Esophagus muscularis mucosa (tissue), 4 donors: ENCODE data around the gene CSAD. TPM values are rescaled to one million over a fixed set of nuclear protein-coding genes. Genes with fewer than 3 reads are reported as not detected.
"Not testable (repeated sequence)": the region's sequence is repeated elsewhere in the genome, so short reads cannot be mapped to it uniquely, and the experiment has no call there.

ENCODE experiments used
- DNase-seq: peaks from one replicate; pipeline ENCODE4 v3.0.0-alpha.2; 2017; ENCODE audit errors: extremely low spot score
- H3K27ac ChIP-seq, 4 donors: fragments of 200-600 bp; sonication (generic); replicated peaks in 1 of 4; 1 replicate in 3 of 4; 2 replicates in 1 of 4; pipeline ENCODE4 v1.5.1; 2016 to 2019; ENCODE audit warnings: mild to moderate bottlenecking in 1 of 4
- H3K27me3 ChIP-seq, 4 donors: fragments of 200-600 bp; sonication (generic); one replicate each; pipeline versions ENCODE4 v1.5.1 to v1.6.0; 2016 to 2019
- H3K36me3 ChIP-seq, 4 donors: fragments of 200-600 bp; sonication (generic); one replicate each; pipeline ENCODE4 v1.5.1; 2016 to 2019
- H3K4me1 ChIP-seq, 4 donors: fragments of 200-600 bp; sonication (generic); one replicate each; pipeline ENCODE4 v1.5.1; 2016 to 2019
- H3K4me3 ChIP-seq, 4 donors: fragments of 200-600 bp; sonication (generic); 1 replicate in 2 of 4; 2 replicates in 2 of 4; pipeline ENCODE4 v1.5.1; 2016 to 2019; ENCODE audit warnings: mild to moderate bottlenecking in 4 of 4, moderate library complexity in 1 of 4
- H3K9me3 ChIP-seq, 4 donors: fragments of 200-600 bp; sonication (generic); 1 replicate in 3 of 4; 2 replicates in 1 of 4; pipeline ENCODE4 v1.5.1; 2016 to 2019
- EP300 ChIP-seq: sonication (generic); formaldehyde crosslinking; IDR thresholded peaks from one replicate; pipeline ENCODE4 v1.6.1; 2017; ENCODE audit warnings: antibody characterized with exemption
- POLR2A ChIP-seq: fragments of 450-650 bp; IDR thresholded peaks from one replicate; pipeline ENCODE4 v1.6.1; 2017; ENCODE audit warnings: antibody characterized with exemption, moderate library complexity, mild to moderate bottlenecking, low read depth
- POLR2AphosphoS5 ChIP-seq, 2 donors: sonication (generic); formaldehyde crosslinking; IDR thresholded peaks; one replicate each; pipeline ENCODE4 v1.6.1; 2017; ENCODE audit warnings: antibody characterized with exemption in 2 of 2
- WGBS: methylation state at CpG from one replicate; pipeline ENCODE4 v1.1.5; 2018; 5-methylcytosine and 5-hydroxymethylcytosine counted together
- intact Hi-C: fragments of 100-400 bp; cut with DNase I; formaldehyde crosslinking; loops from one replicate; pipeline ENCODE4 v1.15.1; 2023
- total RNA-seq, 4 donors: library from RNA; depleted of rRNA; stranded (reverse); fragments of >200 nt; gene quantifications; one replicate each; pipeline versions ENCODE4 v1.1.0 to v1.2.1, GENCODE V29; 2016
- TF ChIP-seq, protein P1 (sequence below), 3 experiments: fragments of 200-600 bp in 2 of 3; fragments of 450-650 bp in 1 of 3; sonication (generic) in 2 of 3; IDR thresholded peaks; one replicate each; pipeline ENCODE4 v1.5.1; 2017 to 2019; ENCODE audit warnings: antibody characterized with exemption in 3 of 3, mild to moderate bottlenecking in 2 of 3, moderate library complexity in 1 of 3

The CSAD gene
- total RNA-seq, 4 donors from 2014 or later = 10.8 to 27.8 (median 15.0) TPM

DNA sequence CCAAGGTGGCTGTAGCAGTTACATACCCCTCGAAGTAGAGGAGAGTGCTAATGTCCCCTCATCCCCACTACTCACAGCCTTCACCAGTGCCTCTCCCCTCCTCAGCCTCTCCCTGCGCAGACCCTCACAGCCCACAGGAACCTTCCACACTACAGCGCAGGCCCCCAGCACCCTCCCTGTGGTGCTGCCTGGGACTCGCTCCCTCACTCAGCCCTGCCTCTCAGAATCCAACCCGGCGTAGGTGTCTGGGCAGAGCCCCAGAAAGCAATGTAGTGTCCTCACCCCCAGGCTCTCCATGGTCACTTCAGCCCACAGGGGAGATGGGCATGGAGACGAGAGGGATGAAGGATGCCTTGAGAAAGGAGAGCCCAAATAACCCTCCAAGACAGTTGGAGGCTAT lies 11.1 kb downstream of the CSAD start:
- no peaks in the 10 kb centered on the region for H3K9me3 ChIP-seq
- no peak overlapping the region for H3K4me3 ChIP-seq
- peaks cover 0 to 56% (median 31%) of the 10 kb centered on the region in 4 donors for H3K36me3 ChIP-seq
- intact Hi-C loops = no loop called here
- WGBS = 92% methylated on average over 7 of the region's 7 CpGs
- H3K4me1 ChIP-seq = peaks cover 0 to 23% (median 19%) of the 10 kb centered on the region in 4 donors
- TF ChIP-seq POLR2A (no peak), POLR2AphosphoS5 (IDR thresholded peaks at IDR 0.05) (no peak), EP300 (no peak)
- TF ChIP-seq, protein P1, sequence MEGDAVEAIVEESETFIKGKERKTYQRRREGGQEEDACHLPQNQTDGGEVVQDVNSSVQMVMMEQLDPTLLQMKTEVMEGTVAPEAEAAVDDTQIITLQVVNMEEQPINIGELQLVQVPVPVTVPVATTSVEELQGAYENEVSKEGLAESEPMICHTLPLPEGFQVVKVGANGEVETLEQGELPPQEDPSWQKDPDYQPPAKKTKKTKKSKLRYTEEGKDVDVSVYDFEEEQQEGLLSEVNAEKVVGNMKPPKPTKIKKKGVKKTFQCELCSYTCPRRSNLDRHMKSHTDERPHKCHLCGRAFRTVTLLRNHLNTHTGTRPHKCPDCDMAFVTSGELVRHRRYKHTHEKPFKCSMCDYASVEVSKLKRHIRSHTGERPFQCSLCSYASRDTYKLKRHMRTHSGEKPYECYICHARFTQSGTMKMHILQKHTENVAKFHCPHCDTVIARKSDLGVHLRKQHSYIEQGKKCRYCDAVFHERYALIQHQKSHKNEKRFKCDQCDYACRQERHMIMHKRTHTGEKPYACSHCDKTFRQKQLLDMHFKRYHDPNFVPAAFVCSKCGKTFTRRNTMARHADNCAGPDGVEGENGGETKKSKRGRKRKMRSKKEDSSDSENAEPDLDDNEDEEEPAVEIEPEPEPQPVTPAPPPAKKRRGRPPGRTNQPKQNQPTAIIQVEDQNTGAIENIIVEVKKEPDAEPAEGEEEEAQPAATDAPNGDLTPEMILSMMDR (IDR thresholded peaks at IDR 0.05) = no peak
- H3K27me3 ChIP-seq = no peaks in the 10 kb centered on the region
- no peak overlapping the region for H3K27ac ChIP-seq
- no peak for DNase-seq

DNA sequence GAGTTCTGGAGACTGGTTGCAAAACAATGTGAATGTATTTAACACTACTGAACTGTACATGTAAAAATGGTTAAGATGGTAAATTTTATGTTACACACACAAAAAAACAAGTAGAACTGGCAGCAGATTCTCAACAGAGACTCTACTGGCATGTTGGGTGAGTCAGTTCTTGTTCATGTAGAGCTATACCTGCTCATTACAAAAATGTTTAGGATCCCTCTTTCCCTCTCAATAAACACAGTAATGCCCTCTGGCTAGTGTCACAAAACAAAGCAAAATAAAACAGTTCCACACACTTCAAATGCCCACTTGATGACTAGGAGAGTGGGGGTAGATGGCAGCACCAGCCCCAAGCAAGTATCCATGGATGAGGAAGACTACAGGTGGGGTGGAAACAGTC lies 13.9 kb downstream of the CSAD start:
- Histone ChIP-seq H3K36me3 (peaks cover 0 to 59% (median 21%) of the 10 kb centered on the region in 4 donors), H3K9me3 (no peaks in the 10 kb centered on the region), H3K4me3 (no peak overlapping the region), H3K27ac (no peak overlapping the region), H3K4me1 (peaks cover 0 to 8% (median 8%) of the 10 kb centered on the region in 4 donors), H3K27me3 (no peaks in the 10 kb centered on the region)
- TF ChIP-seq POLR2A (no peak), EP300 (no peak), POLR2AphosphoS5 (IDR thresholded peaks at IDR 0.05) (no peak)
- TF ChIP-seq, protein P1 (IDR thresholded peaks at IDR 0.05) = no peak
- intact Hi-C loops = no loop called here
- no peak for DNase-seq

DNA sequence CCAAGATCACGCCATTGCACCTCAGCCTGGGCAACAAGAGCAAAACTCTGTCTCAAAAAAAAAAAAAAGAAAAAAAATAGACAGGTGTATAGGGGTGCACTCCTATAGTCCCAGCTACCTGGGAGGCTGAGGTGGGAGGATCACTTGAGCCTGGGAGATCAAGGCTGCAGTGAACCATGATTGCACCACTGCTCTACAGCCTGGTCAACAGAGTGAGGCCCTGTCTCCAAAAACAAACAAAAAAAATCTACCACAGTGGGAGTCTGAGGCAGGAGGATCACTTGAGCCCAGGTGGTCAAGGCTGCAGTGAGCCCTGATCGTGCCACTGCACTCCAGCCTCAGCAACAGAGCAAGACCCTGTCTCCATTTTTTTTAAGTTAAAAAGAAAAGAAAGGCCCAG lies 17.7 kb downstream of the CSAD start:
- intact Hi-C loops, H3K9me3 ChIP-seq, H3K4me3 ChIP-seq, DNase-seq, H3K27ac ChIP-seq, H3K27me3 ChIP-seq: not testable (repeated sequence)
- Histone ChIP-seq H3K36me3 (peaks cover 0 to 52% (median 13%) of the 10 kb centered on the region in 4 donors), H3K4me1 (peaks cover 4 to 22% (median 18%) of the 10 kb centered on the region in 4 donors)
- 95% methylated on average over 2 of the region's 2 CpGs for WGBS

DNA sequence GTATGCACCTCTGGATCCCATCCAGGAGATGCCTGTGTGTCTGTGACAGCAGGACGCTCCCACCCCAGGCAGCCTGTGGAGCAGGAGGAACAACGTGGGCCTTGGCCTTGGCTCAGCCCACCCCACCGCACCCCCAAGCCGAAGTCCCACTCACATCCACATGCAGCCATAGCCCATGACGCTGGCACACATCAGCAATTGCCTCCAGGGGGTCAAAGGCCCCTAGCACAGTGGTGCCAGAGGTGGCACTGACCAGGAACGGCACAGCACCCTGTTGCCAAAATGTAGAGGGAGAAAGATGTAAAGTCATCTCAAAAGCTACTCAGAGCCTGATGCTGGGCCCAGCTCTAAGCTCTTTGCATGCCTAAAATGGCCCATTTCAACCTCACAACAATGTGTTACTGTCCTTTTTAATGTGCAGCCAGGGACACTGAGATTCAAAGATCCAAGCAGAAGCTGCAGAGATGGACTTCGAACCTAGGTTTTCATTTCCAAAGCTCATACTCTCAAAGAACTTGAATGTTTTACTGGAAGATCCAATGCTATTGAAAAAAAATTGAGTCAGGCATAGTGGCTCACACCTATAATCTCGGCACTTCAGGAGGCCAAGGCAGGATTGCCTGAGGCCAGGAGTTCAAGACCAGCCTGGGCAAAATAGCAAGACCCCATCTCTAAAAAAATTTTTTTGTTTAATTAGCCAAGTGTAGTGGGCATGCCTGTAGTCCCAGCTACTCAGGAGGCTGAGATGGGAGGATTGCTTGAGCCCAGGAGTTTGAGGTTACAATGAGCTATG lies 19.4 kb downstream of the CSAD start:
- intact Hi-C loops = no loop called here
- peaks cover 0 to 37% (median 12%) of the 10 kb centered on the region in 4 donors for H3K36me3 ChIP-seq
- DNase-seq = no peak

DNA sequence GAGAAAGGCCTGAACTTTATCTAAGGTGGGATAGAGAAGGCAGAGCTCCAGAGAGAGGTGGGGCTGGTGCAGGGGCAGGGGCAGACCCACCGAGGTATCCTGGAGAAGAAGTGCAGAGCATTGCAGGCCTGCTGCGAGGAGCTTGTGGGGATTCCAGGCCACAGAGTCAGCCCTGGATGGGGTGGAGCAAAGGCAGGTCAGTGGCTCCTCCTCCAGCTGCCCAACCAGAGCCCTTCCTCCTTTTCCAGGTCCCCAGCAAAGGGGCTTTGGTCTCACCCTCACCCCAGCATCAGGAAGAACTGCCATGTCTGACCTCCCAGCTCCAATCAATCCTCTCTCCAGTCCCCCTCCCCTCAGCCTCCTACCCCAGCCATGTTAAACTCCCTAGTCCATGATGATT lies 20.1 kb downstream of the CSAD start:
- 85% methylated on average over 2 of the region's 2 CpGs for WGBS
- no peak overlapping the region for H3K4me3 ChIP-seq
- DNase-seq = no peak
- intact Hi-C loops = no loop called here
- H3K27me3 ChIP-seq = no peaks in the 10 kb centered on the region
- peaks cover 0 to 30% (median 12%) of the 10 kb centered on the region in 4 donors for H3K36me3 ChIP-seq
- no peaks in the 10 kb centered on the region for H3K9me3 ChIP-seq
- TF ChIP-seq, protein P1 (IDR thresholded peaks at IDR 0.05) = no peak
- TF ChIP-seq EP300 (no peak), POLR2A (no peak), POLR2AphosphoS5 (IDR thresholded peaks at IDR 0.05) (no peak)
- peaks cover 4 to 41% (median 30%) of the 10 kb centered on the region in 4 donors for H3K4me1 ChIP-seq
- H3K27ac ChIP-seq = no peak overlapping the region

More for the DNA sequence above, 19.4 kb downstream of the CSAD start:
- no peaks in the 10 kb centered on the region for H3K27me3 ChIP-seq
- no peaks in the 10 kb centered on the region for H3K9me3 ChIP-seq
- no peak overlapping the region for H3K27ac ChIP-seq
- no peak overlapping the region for H3K4me3 ChIP-seq
- no peak for TF ChIP-seq POLR2A
- TF ChIP-seq EP300 = no peak
- no peak for TF ChIP-seq POLR2AphosphoS5 (IDR thresholded peaks at IDR 0.05)
- TF ChIP-seq, protein P1 (IDR thresholded peaks at IDR 0.05) = no peak
- 92% methylated on average over 2 of the region's 8 CpGs for WGBS
- peaks cover 4 to 35% (median 23%) of the 10 kb centered on the region in 4 donors for H3K4me1 ChIP-seq
